GM10266 (cell line): ENCODE results near the gene THAP7.

Experiments
- DNase-seq: peaks from one replicate; pipeline ENCODE4 v3.0.0; 2012; ENCODE audit errors: extremely low spot score
- CTCF ChIP-seq: IDR thresholded peaks from 2 replicates; pipeline ENCODE4 v1.5.1; 2012; ENCODE audit warnings: mild to moderate bottlenecking, low read depth; ENCODE audit not compliant: control insufficient read depth, insufficient read depth; ENCODE audit errors: missing control alignments

The THAP7 gene

GRCh38 chr22:21028277-21029251 is 26.6 kb upstream of the THAP7 start:
- no peak for TF ChIP-seq CTCF
- DNase-seq = no peak

GRCh38 chr22:21026783-21027692 is 25.1 kb upstream of the THAP7 start:
- no peak for TF ChIP-seq CTCF
- DNase-seq = no peak

DNA sequence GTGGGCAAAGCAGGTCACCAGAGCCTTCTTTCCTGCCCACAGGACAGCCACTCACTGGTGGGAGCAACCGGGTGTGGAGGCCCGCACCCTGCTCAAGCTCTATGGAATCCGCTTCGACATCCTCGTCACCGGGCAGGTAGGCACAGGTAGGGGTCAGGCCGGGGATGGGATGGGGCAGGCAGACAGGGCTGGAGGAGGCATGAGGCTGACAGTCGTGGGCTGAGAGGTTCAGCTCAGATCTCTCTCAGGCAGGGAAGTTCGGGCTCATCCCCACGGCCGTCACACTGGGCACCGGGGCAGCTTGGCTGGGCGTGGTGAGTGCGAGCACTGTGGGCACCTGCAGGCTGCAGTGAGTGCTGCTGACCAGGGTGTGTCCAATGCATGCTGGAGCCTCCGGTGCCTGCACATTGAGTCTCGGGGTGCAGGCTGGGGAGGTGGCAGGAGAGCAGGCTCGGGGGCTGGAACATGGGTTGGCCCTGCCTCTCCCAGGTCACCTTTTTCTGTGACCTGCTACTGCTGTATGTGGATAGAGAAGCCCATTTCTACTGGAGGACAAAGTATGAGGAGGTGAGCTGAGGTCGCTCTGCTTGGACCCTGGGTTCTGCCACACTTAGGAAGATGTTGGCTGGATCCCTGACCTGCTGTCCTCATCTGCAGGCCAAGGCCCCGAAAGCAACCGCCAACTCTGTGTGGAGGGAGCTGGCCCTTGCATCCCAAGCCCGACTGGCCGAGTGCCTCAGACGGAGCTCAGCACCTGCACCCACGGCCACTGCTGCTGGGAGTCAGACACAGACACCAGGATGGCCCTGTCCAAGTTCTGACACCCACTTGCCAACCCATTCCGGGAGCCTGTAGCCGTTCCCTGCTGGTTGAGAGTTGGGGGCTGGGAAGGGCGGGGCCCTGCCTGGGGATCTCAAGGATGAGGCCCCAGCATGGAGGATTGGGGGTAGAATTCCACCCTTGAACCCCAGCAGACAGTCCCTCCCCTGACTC is 24.1 kb upstream of the THAP7 start:
- no peak for DNase-seq
- no peak for TF ChIP-seq CTCF

DNA sequence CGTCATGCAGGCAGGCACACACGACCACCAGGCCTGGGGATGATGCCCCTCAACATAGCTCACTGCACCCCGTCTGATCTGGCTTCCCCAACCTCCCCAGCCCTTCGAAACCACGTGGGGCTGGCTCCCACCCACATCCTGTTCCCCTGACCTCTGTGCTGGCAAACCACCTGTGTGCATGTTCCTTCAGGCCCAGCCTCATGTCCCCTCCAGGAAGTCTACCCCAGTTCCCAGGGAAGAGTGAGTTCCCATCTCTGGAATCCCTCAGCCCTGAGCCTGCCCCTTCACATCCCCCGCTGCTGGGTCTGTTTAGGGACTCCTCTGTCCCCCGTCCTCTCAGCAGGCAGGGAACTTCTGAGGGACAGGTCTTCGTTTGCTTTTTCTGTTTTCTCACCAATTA is 23.3 kb upstream of the THAP7 start:
- TF ChIP-seq CTCF = no peak
- DNase-seq = no peak

DNA sequence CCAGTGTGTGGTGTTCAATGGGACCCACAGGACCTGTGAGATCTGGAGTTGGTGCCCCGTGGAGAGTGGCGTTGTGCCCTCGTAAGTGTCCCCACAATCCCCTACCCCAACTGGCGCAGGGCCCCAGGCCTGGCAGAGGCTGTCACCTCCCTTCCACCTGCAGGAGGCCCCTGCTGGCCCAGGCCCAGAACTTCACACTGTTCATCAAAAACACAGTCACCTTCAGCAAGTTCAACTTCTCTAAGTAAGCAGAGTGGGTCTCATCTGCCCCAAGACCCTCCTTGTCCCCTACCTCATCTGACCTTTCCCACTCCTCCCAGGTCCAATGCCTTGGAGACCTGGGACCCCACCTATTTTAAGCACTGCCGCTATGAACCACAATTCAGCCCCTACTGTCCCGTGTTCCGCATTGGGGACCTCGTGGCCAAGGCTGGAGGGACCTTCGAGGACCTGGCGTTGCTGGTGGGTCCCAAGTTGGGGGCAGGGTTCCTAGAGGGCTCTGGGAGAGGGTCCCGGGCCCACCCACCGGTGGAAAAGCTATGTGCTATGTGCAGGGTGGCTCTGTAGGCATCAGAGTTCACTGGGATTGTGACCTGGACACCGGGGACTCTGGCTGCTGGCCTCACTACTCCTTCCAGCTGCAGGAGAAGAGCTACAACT is 21.2 kb upstream of the THAP7 start:
- TF ChIP-seq CTCF = no peak
- DNase-seq = no peak

- no peak for DNase-seq
- TF ChIP-seq CTCF = no peak
These were observed 20.6 kb upstream of the THAP7 start for GRCh38 chr22:21022507-21022906.
